CD4-positive, alpha-beta T cell treated with Interleukin-17A for 4 hours (primary cell): ENCODE results near the gene PHKG1.
"Not testable (repeated sequence)": the region's sequence is repeated elsewhere in the genome, so short reads cannot be mapped to it uniquely, and the experiment has no call there.

ENCODE experiments used
- DNase-seq: peaks from one replicate; pipeline ENCODE4 v3.0.0-alpha.2; 2020; ENCODE audit warnings: mixed read lengths

PHKG1 gene

GRCh38 chr7:56092789-56093531 is at the start of gene PHKG1:
Gene PHKG1, minus strand, starts transcription at chr7:56092952. Its CDS starts 4,011 bp downstream, at chr7:56088941.
- no peak for DNase-seq

- DNase-seq: not testable (repeated sequence)
Measured at GRCh38 chr7:56131062-56131461, 38.3 kb upstream of the PHKG1 start.

- no peak for DNase-seq
Measured at GRCh38 chr7:56127241-56127975, 34.7 kb upstream of the PHKG1 start.

GRCh38 chr7:56125831-56126230 is 33.1 kb upstream of the PHKG1 start:
- DNase-seq: no peak

- no peak for DNase-seq
Measured at GRCh38 chr7:56124981-56125380, 32.2 kb upstream of the PHKG1 start.

GRCh38 chr7:56121440-56121839 is 28.7 kb upstream of the PHKG1 start:
- no peak for DNase-seq

GRCh38 chr7:56115852-56116538 is 23.2 kb upstream of the PHKG1 start, which contains the start of gene NUPR2:
Gene NUPR2, minus strand, starts transcription at chr7:56116417. Its CDS starts 103 bp downstream, at chr7:56116314.
- DNase-seq: no peak

GRCh38 chr7:56112244-56112643 is 19.5 kb upstream of the PHKG1 start:
- not testable (repeated sequence) for DNase-seq

GRCh38 chr7:56110611-56111010 is 17.9 kb upstream of the PHKG1 start:
- DNase-seq: no peak

GRCh38 chr7:56107954-56108258 is 15.2 kb upstream of the PHKG1 start:
- DNase-seq: no peak

GRCh38 chr7:56106108-56107073 is 13.6 kb upstream of the PHKG1 start, which contains the start of gene CHCHD2:
Gene CHCHD2, minus strand, starts transcription at chr7:56106476. Its CDS starts 63 bp downstream, at chr7:56106413.
- peak; percentile 94 for DNase-seq

- no peak for DNase-seq
Measured at GRCh38 chr7:56105508-56105907, 12.8 kb upstream of the PHKG1 start.

GRCh38 chr7:56104138-56104537 is 11.4 kb upstream of the PHKG1 start:
- DNase-seq: not testable (repeated sequence)

- no peak for DNase-seq
Measured at GRCh38 chr7:56099653-56100052, 6.9 kb upstream of the PHKG1 start.

- not testable (repeated sequence) for DNase-seq
Measured at GRCh38 chr7:56098187-56099008, 5.6 kb upstream of the PHKG1 start.

- DNase-seq: no peak
Measured at GRCh38 chr7:56097700-56098099, 4.9 kb upstream of the PHKG1 start.

GRCh38 chr7:56092388-56092787 is 364 bp downstream of the PHKG1 start:
- DNase-seq: not testable (repeated sequence)

GRCh38 chr7:56091591-56091990 is 1.2 kb downstream of the PHKG1 start:
- DNase-seq: no peak

- DNase-seq: no peak
Measured at GRCh38 chr7:56087445-56087844, 5.3 kb downstream of the PHKG1 start.

- DNase-seq: no peak
Measured at GRCh38 chr7:56086761-56087160, 6.0 kb downstream of the PHKG1 start.

GRCh38 chr7:56083150-56083785 is 9.5 kb downstream of the PHKG1 start:
- DNase-seq: no peak
